Measurements from ENCODE around the gene TPM3.
"Not testable (repeated sequence)": the region's sequence is repeated elsewhere in the genome, so short reads cannot be mapped to it uniquely, and the experiment has no call there.

TPM3 gene

DNA sequence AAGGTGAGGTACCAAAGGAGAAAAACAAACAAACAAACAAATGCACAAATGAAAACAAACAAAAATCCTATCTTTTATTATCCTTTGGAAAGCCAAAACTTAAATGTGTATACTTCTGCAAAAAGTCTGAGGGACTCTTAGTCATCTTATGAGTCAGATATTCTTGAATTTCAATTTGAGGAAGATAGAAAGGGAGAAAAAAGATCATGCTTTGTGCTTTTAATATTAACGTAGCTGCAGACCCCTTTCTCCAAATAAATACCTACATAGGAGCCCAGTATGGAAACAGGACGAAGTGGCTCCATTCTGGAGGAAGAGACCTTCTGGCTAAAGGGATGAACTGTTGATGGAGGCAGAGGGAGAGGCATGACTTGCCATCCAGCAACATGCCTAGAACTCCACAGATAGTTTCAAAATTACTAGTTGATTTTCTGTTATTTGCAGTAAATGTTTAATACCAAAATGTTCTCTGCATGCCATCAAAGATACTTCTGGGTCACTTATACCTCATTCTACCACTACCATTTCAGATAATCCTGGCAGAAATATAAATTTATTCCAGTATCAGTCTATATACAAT, 62.4 kb downstream of the TPM3 start:
- Histone ChIP-seq H3K27ac (no peak overlapping the region), H3K36me3 (no peaks in the 10 kb centered on the region), H3K27me3 (no peaks in the 10 kb centered on the region), H3K4me3 (no peak overlapping the region), H3K9me3 (no peaks in the 10 kb centered on the region), H4K20me1 (no peaks in the 10 kb centered on the region), H3K4me2 (no peak overlapping the region), H3K9ac (no peak overlapping the region), H3K4me1 (no peaks in the 10 kb centered on the region)
- no peak for TF ChIP-seq Cebpa-rat (IDR thresholded peaks at IDR 0.05)

DNA sequence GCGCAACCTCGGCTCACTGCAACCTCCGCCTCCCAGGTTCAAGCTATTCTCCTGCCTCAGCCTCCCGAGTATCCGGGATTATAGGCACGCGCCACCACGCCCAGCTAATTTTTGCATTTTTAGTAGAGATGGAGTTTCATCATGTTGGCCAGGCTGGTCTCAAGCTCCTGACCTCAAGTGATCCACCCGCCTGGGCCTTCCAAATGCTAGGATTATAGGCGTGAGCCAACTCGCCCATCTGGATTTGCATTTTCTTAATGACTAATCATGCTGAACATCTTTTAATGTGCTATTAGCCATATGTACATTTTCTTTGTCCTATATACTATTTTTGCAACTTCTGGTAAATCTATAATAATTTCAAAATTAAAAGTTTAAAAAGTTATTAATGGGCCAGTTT, 68.7 kb downstream of the TPM3 start:
- H3K36me3 ChIP-seq, H3K27ac ChIP-seq, H3K9me3 ChIP-seq, H4K20me1 ChIP-seq, H3K9ac ChIP-seq, H3K27me3 ChIP-seq, H3K4me2 ChIP-seq, H3K4me1 ChIP-seq, H3K4me3 ChIP-seq: not testable (repeated sequence)

DNA sequence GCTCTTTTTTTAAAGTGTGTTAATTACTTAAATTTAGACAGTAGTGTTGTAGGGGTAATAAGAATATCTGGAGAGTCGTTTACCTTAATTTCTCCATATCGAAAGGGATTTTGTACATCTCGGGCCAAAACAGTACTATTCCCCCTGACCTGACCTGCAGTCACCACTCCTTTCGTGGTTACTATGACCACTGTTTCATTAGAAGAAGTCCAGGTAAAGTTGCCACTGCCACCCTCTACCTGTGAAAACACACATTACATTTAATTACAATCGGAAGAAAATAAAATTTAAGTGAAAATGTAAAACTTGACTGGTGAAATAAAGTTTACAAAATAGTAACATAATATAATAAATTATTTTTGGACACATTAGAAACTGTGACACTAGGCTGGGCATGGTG, 74.3 kb downstream of the TPM3 start:
- TF ChIP-seq Cebpa-rat (IDR thresholded peaks at IDR 0.05) = no peak
- Histone ChIP-seq H3K36me3 (no peaks in the 10 kb centered on the region), H3K9ac (no peak overlapping the region), H4K20me1 (no peaks in the 10 kb centered on the region), H3K4me3 (no peak overlapping the region), H3K27ac (no peak overlapping the region), H3K9me3 (no peaks in the 10 kb centered on the region), H3K4me1 (peaks cover 10% of the 10 kb centered on the region), H3K27me3 (no peaks in the 10 kb centered on the region), H3K4me2 (no peak overlapping the region)

DNA sequence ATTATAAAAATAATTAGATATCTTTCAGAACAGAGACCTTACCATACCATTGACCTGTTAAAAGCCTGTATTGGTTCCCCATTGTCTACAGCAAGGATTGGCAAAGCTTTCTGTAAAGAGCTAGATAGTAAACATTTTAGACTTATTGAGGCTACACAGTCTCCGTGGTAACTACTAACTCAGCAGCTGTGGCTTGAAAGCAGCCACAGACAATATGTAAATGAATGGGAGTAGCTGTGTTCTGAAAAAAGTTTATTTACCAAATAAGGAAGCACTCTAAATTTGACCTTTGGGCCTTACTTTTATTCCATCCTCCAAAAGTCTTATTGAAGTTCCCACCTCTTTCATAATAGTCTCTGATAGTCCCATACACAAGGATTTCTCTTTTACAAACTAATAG, 76.7 kb downstream of the TPM3 start:
- TF ChIP-seq Cebpa-rat (IDR thresholded peaks at IDR 0.05) = no peak
- Histone ChIP-seq H3K27ac (no peak overlapping the region), H3K9me3 (no peaks in the 10 kb centered on the region), H3K27me3 (no peaks in the 10 kb centered on the region), H3K4me3 (no peak overlapping the region), H3K4me2 (peak overlapping the region; percentile 8; the same call in 1 of the 2 replicates), H4K20me1 (no peaks in the 10 kb centered on the region), H3K9ac (no peak overlapping the region), H3K36me3 (no peaks in the 10 kb centered on the region), H3K4me1 (peaks cover 10% of the 10 kb centered on the region)

All from BLaER1 (cell line).